CD4-positive, alpha-beta T cell treated with Interleukin-17A for 1 hour (primary cell): ENCODE measurements around the gene IWS1.
"Not testable (repeated sequence)": the region's sequence is repeated elsewhere in the genome, so short reads cannot be mapped to it uniquely, and the experiment has no call there.

Source experiments
- DNase-seq: peaks from one replicate; pipeline ENCODE4 v3.0.0-alpha.2; 2020

Gene IWS1

GRCh38 chr2:127527001-127527804 lies 914 bp upstream of the IWS1 start:
- no peak for DNase-seq

- DNase-seq, result peak; percentile 17
Observed at GRCh38 chr2:127525691-127526131, 578 bp downstream of the IWS1 start.

- not testable (repeated sequence) for DNase-seq
Observed at GRCh38 chr2:127524198-127524834, 2.0 kb downstream of the IWS1 start.

GRCh38 chr2:127523269-127523939 lies 2.9 kb downstream of the IWS1 start:
- no peak for DNase-seq

GRCh38 chr2:127520424-127520823 lies 5.9 kb downstream of the IWS1 start:
- DNase-seq, result no peak

- DNase-seq, result no peak
Observed at GRCh38 chr2:127517465-127517864, 8.8 kb downstream of the IWS1 start.

GRCh38 chr2:127516041-127516762 lies 10.1 kb downstream of the IWS1 start:
- no peak for DNase-seq

- DNase-seq, result no peak
Observed at GRCh38 chr2:127515383-127515915, 10.8 kb downstream of the IWS1 start.

GRCh38 chr2:127514485-127514884 lies 11.8 kb downstream of the IWS1 start:
- no peak for DNase-seq

- DNase-seq, result no peak
Observed at GRCh38 chr2:127514076-127514475, 12.2 kb downstream of the IWS1 start.

GRCh38 chr2:127512362-127512761 lies 13.9 kb downstream of the IWS1 start:
- DNase-seq, result no peak

GRCh38 chr2:127511917-127512316 lies 14.4 kb downstream of the IWS1 start:
- no peak for DNase-seq

- no peak for DNase-seq
Observed at GRCh38 chr2:127511090-127511695, 15.1 kb downstream of the IWS1 start.

GRCh38 chr2:127510073-127510472 lies 16.2 kb downstream of the IWS1 start:
- no peak for DNase-seq

- no peak for DNase-seq
Observed at GRCh38 chr2:127508631-127509034, 17.7 kb downstream of the IWS1 start.

GRCh38 chr2:127508023-127508630 lies 18.2 kb downstream of the IWS1 start:
- no peak for DNase-seq

GRCh38 chr2:127506510-127506909 lies 19.8 kb downstream of the IWS1 start:
- no peak for DNase-seq

- no peak for DNase-seq
Observed at GRCh38 chr2:127504552-127505430, 21.5 kb downstream of the IWS1 start.

GRCh38 chr2:127503491-127503890 lies 22.8 kb downstream of the IWS1 start:
- DNase-seq, result no peak

GRCh38 chr2:127498386-127498785 lies 27.9 kb downstream of the IWS1 start:
- no peak for DNase-seq

GRCh38 chr2:127490283-127490682 lies 36.0 kb downstream of the IWS1 start:
- no peak for DNase-seq
